ENCODE measurements around the gene GGA1. TPM values are rescaled to one million over a fixed set of nuclear protein-coding genes. Genes with fewer than 3 reads are reported as not detected.

GGA1 gene
- total RNA-seq, 1 donor from 2014 or later: 43.1 TPM

DNA sequence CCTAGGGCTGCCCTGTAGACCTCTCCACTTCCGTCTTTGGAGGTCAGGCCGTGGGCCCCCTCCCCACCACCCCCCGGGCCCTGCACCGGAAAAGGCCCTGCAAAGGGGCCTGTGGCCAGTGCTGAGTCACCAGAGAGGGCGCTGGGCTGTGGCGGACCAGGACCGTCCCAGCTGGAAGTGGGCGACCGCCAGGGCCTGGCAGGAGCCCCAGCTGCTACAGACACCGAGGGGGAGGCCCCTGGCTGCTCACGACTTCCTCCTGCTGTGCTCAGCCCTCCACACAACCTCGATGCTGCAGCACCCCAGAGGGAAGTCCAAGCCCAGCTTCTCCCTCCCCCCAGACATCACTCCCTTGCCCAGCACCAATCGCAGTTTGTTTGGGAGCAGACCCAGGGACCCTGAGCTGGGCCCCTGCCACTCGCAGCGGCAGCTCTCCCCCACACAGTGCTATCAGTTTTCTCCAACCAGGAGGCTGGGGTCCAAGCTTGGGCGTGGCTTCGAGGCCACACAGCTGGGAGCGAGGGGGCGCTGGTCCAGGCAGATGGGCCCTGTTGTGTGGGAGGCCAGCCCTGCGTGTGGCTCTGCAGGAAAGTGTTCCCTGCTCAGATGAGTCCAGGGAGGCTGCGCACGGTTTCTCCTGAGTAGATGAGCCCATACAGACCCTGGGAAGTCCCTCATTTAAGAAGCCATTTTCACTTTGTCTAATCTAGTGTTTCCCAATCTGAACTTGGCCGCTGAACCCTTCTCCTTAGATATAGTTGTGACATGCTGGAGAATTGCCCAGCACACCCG, 25.2 kb downstream of the GGA1 start:
- Histone ChIP-seq H3K4me1 (ENCODE audit: insufficient read depth, low read length) (peaks cover 40% of the 10 kb centered on the region), H3K4me3 (ENCODE audit: insufficient read depth, low read depth, low read length) (no peak overlapping the region), H3K36me3 (ENCODE audit: insufficient read depth, low read length) (no peaks in the 10 kb centered on the region), H3K79me2 (ENCODE audit: insufficient read depth, low read length) (no peaks in the 10 kb centered on the region), H4K20me1 (ENCODE audit: insufficient read depth, low read length) (no peaks in the 10 kb centered on the region), H2AFZ (ENCODE audit: low read depth, low read length) (peak overlapping the region; percentile 41), H3K9me3 (ENCODE audit: insufficient read depth, low read depth, low read length) (no peaks in the 10 kb centered on the region), H3K27ac (ENCODE audit: low read depth, low read length) (peak overlapping the region; percentile 30), H3K9ac (ENCODE audit: low read length) (peak overlapping the region; percentile 38), H3K4me2 (ENCODE audit: low read length) (peak overlapping the region; percentile 79), H3K27me3 (ENCODE audit: insufficient read depth, low read length) (no peaks in the 10 kb centered on the region)
- Mint-ChIP-seq H3K9me3 (ENCODE audit: unreplicated experiment) (no peaks in the 10 kb centered on the region), H3K36me3 (ENCODE audit: low read depth, unreplicated experiment) (peaks cover 6% of the 10 kb centered on the region), H3K27ac (ENCODE audit: unreplicated experiment) (peak overlapping the region; percentile 86), H3K4me1 (ENCODE audit: low read depth, unreplicated experiment) (peaks cover 32% of the 10 kb centered on the region), H3K4me3 (ENCODE audit: unreplicated experiment) (no peak overlapping the region), H3K27me3 (ENCODE audit: low read depth, unreplicated experiment) (no peaks in the 10 kb centered on the region)
- peak; percentile 79 for DNase-seq (ENCODE audit: low read depth)
- TF ChIP-seq, protein P1, sequence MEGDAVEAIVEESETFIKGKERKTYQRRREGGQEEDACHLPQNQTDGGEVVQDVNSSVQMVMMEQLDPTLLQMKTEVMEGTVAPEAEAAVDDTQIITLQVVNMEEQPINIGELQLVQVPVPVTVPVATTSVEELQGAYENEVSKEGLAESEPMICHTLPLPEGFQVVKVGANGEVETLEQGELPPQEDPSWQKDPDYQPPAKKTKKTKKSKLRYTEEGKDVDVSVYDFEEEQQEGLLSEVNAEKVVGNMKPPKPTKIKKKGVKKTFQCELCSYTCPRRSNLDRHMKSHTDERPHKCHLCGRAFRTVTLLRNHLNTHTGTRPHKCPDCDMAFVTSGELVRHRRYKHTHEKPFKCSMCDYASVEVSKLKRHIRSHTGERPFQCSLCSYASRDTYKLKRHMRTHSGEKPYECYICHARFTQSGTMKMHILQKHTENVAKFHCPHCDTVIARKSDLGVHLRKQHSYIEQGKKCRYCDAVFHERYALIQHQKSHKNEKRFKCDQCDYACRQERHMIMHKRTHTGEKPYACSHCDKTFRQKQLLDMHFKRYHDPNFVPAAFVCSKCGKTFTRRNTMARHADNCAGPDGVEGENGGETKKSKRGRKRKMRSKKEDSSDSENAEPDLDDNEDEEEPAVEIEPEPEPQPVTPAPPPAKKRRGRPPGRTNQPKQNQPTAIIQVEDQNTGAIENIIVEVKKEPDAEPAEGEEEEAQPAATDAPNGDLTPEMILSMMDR (IDR thresholded peaks at IDR 0.05; ENCODE audit: insufficient read depth, low read depth, low read length): no peak
- no peak for TF ChIP-seq EZH2 (IDR thresholded peaks at IDR 0.05; ENCODE audit: insufficient read depth, low read length)
- FAIRE-seq: peak; percentile 29

DNA sequence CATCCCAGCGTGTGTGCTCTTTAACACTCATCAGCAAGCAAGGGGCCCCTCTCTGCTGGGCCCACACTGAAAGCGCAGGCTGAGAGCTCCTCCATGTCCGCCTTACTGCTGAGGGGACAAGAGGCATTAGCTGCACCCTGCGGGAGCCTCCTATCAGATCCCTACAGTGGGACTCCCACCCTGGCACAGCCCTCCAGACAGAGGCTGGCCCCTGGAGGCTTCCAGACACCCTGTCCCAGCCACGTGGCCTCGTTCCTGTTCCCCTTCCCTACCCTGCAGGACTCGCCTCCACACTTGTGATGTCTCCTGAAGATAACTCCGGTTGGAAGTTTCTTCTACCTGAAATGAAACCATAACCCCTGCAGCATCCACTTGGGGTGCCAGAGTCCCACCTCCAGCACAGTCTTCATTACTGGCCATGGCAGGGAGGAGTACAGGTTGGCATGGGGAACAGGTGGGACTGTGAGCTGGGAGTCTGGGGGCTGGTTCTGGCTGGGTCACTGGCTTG, 25.8 kb downstream of the GGA1 start:
- Histone ChIP-seq H3K36me3 (ENCODE audit: insufficient read depth, low read length) (no peaks in the 10 kb centered on the region), H3K27ac (ENCODE audit: low read depth, low read length) (peak overlapping the region; percentile 30), H3K4me1 (ENCODE audit: insufficient read depth, low read length) (peaks cover 46% of the 10 kb centered on the region), H3K4me2 (ENCODE audit: low read length) (peak overlapping the region; percentile 79), H3K9me3 (ENCODE audit: insufficient read depth, low read depth, low read length) (no peaks in the 10 kb centered on the region), H3K79me2 (ENCODE audit: insufficient read depth, low read length) (no peaks in the 10 kb centered on the region), H2AFZ (ENCODE audit: low read depth, low read length) (no peak overlapping the region), H3K9ac (ENCODE audit: low read length) (peak overlapping the region; percentile 38), H4K20me1 (ENCODE audit: insufficient read depth, low read length) (no peaks in the 10 kb centered on the region), H3K27me3 (ENCODE audit: insufficient read depth, low read length) (no peaks in the 10 kb centered on the region), H3K4me3 (ENCODE audit: insufficient read depth, low read depth, low read length) (no peak overlapping the region)
- H3K36me3 Mint-ChIP-seq (ENCODE audit: low read depth, unreplicated experiment): peaks cover 4% of the 10 kb centered on the region
- peak overlapping the region; percentile 86 for H3K27ac Mint-ChIP-seq (ENCODE audit: unreplicated experiment)
- H3K27me3 Mint-ChIP-seq (ENCODE audit: low read depth, unreplicated experiment): no peaks in the 10 kb centered on the region
- H3K9me3 Mint-ChIP-seq (ENCODE audit: unreplicated experiment): no peaks in the 10 kb centered on the region
- DNase-seq (ENCODE audit: low read depth): no peak
- peaks cover 32% of the 10 kb centered on the region for H3K4me1 Mint-ChIP-seq (ENCODE audit: low read depth, unreplicated experiment)
- no peak for FAIRE-seq
- H3K4me3 Mint-ChIP-seq (ENCODE audit: unreplicated experiment): peak overlapping the region; percentile 54
- TF ChIP-seq EZH2 (IDR thresholded peaks at IDR 0.05; ENCODE audit: insufficient read depth, low read length): no peak
- TF ChIP-seq, protein P1 (IDR thresholded peaks at IDR 0.05; ENCODE audit: insufficient read depth, low read depth, low read length): no peak

DNA sequence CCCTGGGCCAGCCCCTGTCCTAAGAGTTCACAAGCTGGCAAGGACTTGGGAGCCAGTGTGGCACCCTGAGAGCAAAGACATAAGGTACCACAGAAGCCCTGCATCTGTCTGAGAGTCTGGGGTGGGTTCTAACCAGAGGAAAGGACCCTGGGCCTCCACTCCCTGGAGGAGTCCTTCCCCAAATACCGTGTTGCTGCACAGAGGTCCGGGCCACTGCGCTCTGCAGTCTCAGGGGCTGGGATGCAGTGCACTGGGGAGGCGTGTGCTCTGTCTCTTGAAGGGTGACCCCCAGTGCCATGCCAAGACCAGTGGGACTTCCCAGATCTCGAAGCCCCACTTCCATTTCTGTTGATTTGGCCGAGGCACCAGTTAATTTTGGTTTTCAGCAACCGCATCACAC, 26.5 kb downstream of the GGA1 start:
- Mint-ChIP-seq H3K36me3 (ENCODE audit: low read depth, unreplicated experiment) (peaks cover 4% of the 10 kb centered on the region), H3K4me1 (ENCODE audit: low read depth, unreplicated experiment) (peaks cover 32% of the 10 kb centered on the region), H3K9me3 (ENCODE audit: unreplicated experiment) (no peaks in the 10 kb centered on the region), H3K4me3 (ENCODE audit: unreplicated experiment) (no peak overlapping the region), H3K27ac (ENCODE audit: unreplicated experiment) (no peak overlapping the region), H3K27me3 (ENCODE audit: low read depth, unreplicated experiment) (no peaks in the 10 kb centered on the region)
- DNase-seq (ENCODE audit: low read depth) (no peak), FAIRE-seq (no peak)
- no peak overlapping the region for H3K27ac ChIP-seq (ENCODE audit: low read depth, low read length)
- H3K36me3 ChIP-seq (ENCODE audit: insufficient read depth, low read length): no peaks in the 10 kb centered on the region
- H3K4me3 ChIP-seq (ENCODE audit: insufficient read depth, low read depth, low read length): no peak overlapping the region
- H3K4me1 ChIP-seq (ENCODE audit: insufficient read depth, low read length): peaks cover 46% of the 10 kb centered on the region
- H4K20me1 ChIP-seq (ENCODE audit: insufficient read depth, low read length): no peaks in the 10 kb centered on the region
- H3K4me2 ChIP-seq (ENCODE audit: low read length): peak overlapping the region; percentile 79
- no peak overlapping the region for H2AFZ ChIP-seq (ENCODE audit: low read depth, low read length)
- TF ChIP-seq, protein P1 (IDR thresholded peaks at IDR 0.05; ENCODE audit: insufficient read depth, low read depth, low read length): no peak
- no peak for TF ChIP-seq EZH2 (IDR thresholded peaks at IDR 0.05; ENCODE audit: insufficient read depth, low read length)
- no peaks in the 10 kb centered on the region for H3K27me3 ChIP-seq (ENCODE audit: insufficient read depth, low read length)
- no peak overlapping the region for H3K9ac ChIP-seq (ENCODE audit: low read length)
- no peaks in the 10 kb centered on the region for H3K79me2 ChIP-seq (ENCODE audit: insufficient read depth, low read length)
- no peaks in the 10 kb centered on the region for H3K9me3 ChIP-seq (ENCODE audit: insufficient read depth, low read depth, low read length)

Data from astrocyte (in vitro differentiated cells and primary cell).